HCT116 (cell line): ENCODE measurements around the gene F2RL3. TPM values are rescaled to one million over a fixed set of nuclear protein-coding genes. Genes with fewer than 3 reads are reported as not detected.

Experiments used
- ATAC-seq: fragments of 200-7000 bp; cut with Tn5 transposase; 2 replicates; pipeline ENCODE4 v1.9.1; 2020; ENCODE audit warnings: mild to moderate bottlenecking, moderate library complexity
- BruUV-seq: library from RNA; stranded (reverse); fragments of 400-500 nt; replicated peaks from 2 replicates; lab custom pipeline; 2021; lab: Mats Ljungman, UMichigan
- CTCF ChIA-PET: fragments of 300-600 bp; sonication (Branson Sonifier 250); formaldehyde crosslinking; loops from one replicate; lab custom pipeline; 2021; ENCODE audit warnings: antibody characterized with exemption; lab: Charles Lee
- POLR2A ChIA-PET: fragments of 300-600, 350-600 bp; sonication (Branson Sonifier 250); formaldehyde crosslinking; loops from one replicate; lab custom pipeline; 2021; ENCODE audit warnings: antibody characterized with exemption; lab: Charles Lee
- RAD21 ChIA-PET, 2 experiments: fragments of 300-600 bp; sonication (Branson Sonifier 250); formaldehyde crosslinking; loops; one replicate each; lab custom pipeline; 2023; ENCODE audit warnings: low total read pairs in 2 of 2; ENCODE audit not compliant: uncharacterized antibody in 2 of 2, unreplicated experiment in 2 of 2, low non-redundant PET in 1 of 2; lab: Charles Lee
- DNase-seq: peaks from one replicate; pipeline ENCODE4 v3.0.0-alpha.2; 2010; ENCODE audit warnings: low read depth, low spot score
- H2AFZ ChIP-seq: fragments of 200-600 bp; shearing (Covaris generic), sonication (generic); 2 replicates; pipeline ENCODE4 v1.6.1; 2017; ENCODE audit warnings: low read depth, mixed run types, mixed read lengths, antibody characterized with exemption, low read length; ENCODE audit not compliant: poor library complexity, severe bottlenecking
- H3K27ac ChIP-seq: 2 replicates; pipeline ENCODE4 v1.5.1; 2012; ENCODE audit warnings: low read depth, low read length
- H3K27me3 ChIP-seq: fragments of 200-600 bp; sonication (generic); 2 replicates; pipeline ENCODE4 v1.6.1; 2016; ENCODE audit warnings: mixed run types, low read length, mixed read lengths; ENCODE audit not compliant: insufficient read depth
- H3K36me3 ChIP-seq, 2 experiments: fragments of 200-500 bp in 1 of 2; fragments of 200-600 bp in 1 of 2; sonication (Bioruptor generic) in 1 of 2; sonication (generic) in 1 of 2; 2 replicates each; pipeline versions ENCODE4 v1.5.1 to v1.6.1; 2014 to 2016; ENCODE audit warnings: low read length in 2 of 2, inconsistent platforms in 1 of 2, mixed read lengths in 1 of 2, mixed run types in 1 of 2; ENCODE audit not compliant: insufficient read depth in 2 of 2, control insufficient read depth in 1 of 2
- H3K4me1 ChIP-seq, 2 experiments: fragments of 200-600 bp in 1 of 2; sonication (generic) in 1 of 2; 2 replicates each; pipeline versions ENCODE4 v1.5.1 to v1.6.1; 2012 to 2017; ENCODE audit warnings: low read length in 2 of 2, inconsistent platforms in 1 of 2, mild to moderate bottlenecking in 1 of 2, mixed read lengths in 1 of 2, mixed run types in 1 of 2, moderate library complexity in 1 of 2; ENCODE audit not compliant: insufficient read depth in 2 of 2, control insufficient read depth in 1 of 2
- H3K4me2 ChIP-seq: fragments of 200-600 bp; sonication (generic); 2 replicates; pipeline ENCODE4 v1.6.1; 2017; ENCODE audit warnings: mixed run types, low read length, mixed read lengths
- H3K4me3 ChIP-seq, 2 experiments: fragments of 200-600 bp in 1 of 2; sonication (generic) in 1 of 2; replicated peaks in 1 of 2; 2 replicates each; pipeline ENCODE4 v1.5.1; 2011 to 2016; ENCODE audit warnings: low read length in 2 of 2, control low read depth in 1 of 2, low read depth in 1 of 2, mild to moderate bottlenecking in 1 of 2, mixed read lengths in 1 of 2, mixed run types in 1 of 2
- H3K79me2 ChIP-seq: fragments of 200-600 bp; sonication (generic); 2 replicates; pipeline ENCODE4 v1.6.1; 2017; ENCODE audit warnings: mild to moderate bottlenecking, mixed run types, low read length, moderate library complexity, mixed read lengths; ENCODE audit not compliant: insufficient read depth
- H3K9ac ChIP-seq: fragments of 200-600 bp; sonication (generic); 2 replicates; pipeline ENCODE4 v1.6.1; 2016; ENCODE audit warnings: low read length, mixed read lengths
- H3K9me2 ChIP-seq: fragments of 200-600 bp; sonication (generic), shearing (Covaris generic); 2 replicates; pipeline ENCODE4 v1.6.1; 2017; ENCODE audit warnings: mixed run types, mild to moderate bottlenecking, moderate library complexity; ENCODE audit not compliant: insufficient read depth
- H3K9me3 ChIP-seq, 2 experiments: fragments of 200-500 bp in 1 of 2; fragments of 200-600 bp in 1 of 2; sonication (Bioruptor generic) in 1 of 2; sonication (generic) in 1 of 2; 2 replicates each; pipeline ENCODE4 v1.6.1; 2014 to 2017; ENCODE audit warnings: low read length in 2 of 2, mixed read lengths in 2 of 2, inconsistent platforms in 1 of 2, low read depth in 1 of 2, mild to moderate bottlenecking in 1 of 2, mixed run types in 1 of 2, moderate library complexity in 1 of 2; ENCODE audit not compliant: control insufficient read depth in 1 of 2, insufficient read depth in 1 of 2
- H4K20me1 ChIP-seq: fragments of 200-600 bp; sonication (generic), shearing (Covaris generic); 2 replicates; pipeline ENCODE4 v1.6.1; 2017; ENCODE audit warnings: mixed run types, mild to moderate bottlenecking, moderate library complexity; ENCODE audit not compliant: insufficient read depth
- ATF3 ChIP-seq: IDR thresholded peaks from 2 replicates; pipeline ENCODE4 v1.6.1; 2012
- CBX3 ChIP-seq: IDR thresholded peaks from 2 replicates; pipeline ENCODE4 v1.6.1; 2012; ENCODE audit warnings: low read depth
- CTCF ChIP-seq, 3 experiments: fragments of 200-600 bp in 1 of 3; sonication (generic) in 1 of 3; IDR thresholded peaks in 2 of 3; conservative IDR thresholded peaks in 1 of 3; 2 replicates each; pipeline ENCODE4 v1.5.1; 2012 to 2017; ENCODE audit warnings: low read depth in 2 of 3, low read length in 2 of 3, antibody characterized with exemption in 1 of 3, borderline replicate concordance in 1 of 3, control low read depth in 1 of 3, mild to moderate bottlenecking in 1 of 3, mixed read lengths in 1 of 3, mixed run types in 1 of 3, moderate library complexity in 1 of 3; ENCODE audit not compliant: insufficient read depth in 1 of 3
- EGR1 ChIP-seq: IDR thresholded peaks from 2 replicates; pipeline ENCODE4 v1.6.1; 2012; ENCODE audit warnings: low read depth
- ELF1 ChIP-seq: IDR thresholded peaks from 2 replicates; pipeline ENCODE4 v1.6.1; 2012; ENCODE audit warnings: low read depth, borderline replicate concordance
- EZH2 ChIP-seq: fragments of 200-600 bp; sonication (generic); IDR thresholded peaks from 2 replicates; pipeline ENCODE4 v1.6.1; 2017; ENCODE audit warnings: antibody characterized with exemption, mixed run types
- FOSL1 ChIP-seq: IDR thresholded peaks from 2 replicates; pipeline ENCODE4 v1.6.1; 2012; ENCODE audit warnings: low read depth
- JUND ChIP-seq: IDR thresholded peaks from 2 replicates; pipeline ENCODE4 v1.6.1; 2012
- POLR2A ChIP-seq: IDR thresholded peaks from 2 replicates; pipeline ENCODE4 v1.7.0; 2011; ENCODE audit warnings: borderline replicate concordance; ENCODE audit not compliant: insufficient read depth, insufficient read length; ENCODE audit errors: extremely low read depth
- POLR2AphosphoS5 ChIP-seq: IDR thresholded peaks from 2 replicates; pipeline ENCODE4 v1.6.1; 2011; ENCODE audit warnings: mild to moderate bottlenecking, low read depth, low read length, moderate library complexity
- RAD21 ChIP-seq: IDR thresholded peaks from 2 replicates; pipeline ENCODE4 v1.6.1; 2012; ENCODE audit warnings: low read depth, mild to moderate bottlenecking
- REST ChIP-seq: IDR thresholded peaks from 2 replicates; pipeline ENCODE4 v1.6.1; 2012; ENCODE audit warnings: low read depth
- SP1 ChIP-seq: IDR thresholded peaks from 2 replicates; pipeline ENCODE4 v1.6.1; 2012; ENCODE audit warnings: low read depth
- SRF ChIP-seq: IDR thresholded peaks from 2 replicates; pipeline ENCODE4 v1.6.1; 2012; ENCODE audit warnings: low read depth
- TCF7L2 ChIP-seq: IDR thresholded peaks from 2 replicates; pipeline ENCODE4 v1.7.0; 2011; ENCODE audit warnings: borderline replicate concordance, inconsistent platforms; ENCODE audit not compliant: insufficient read depth, insufficient read length; ENCODE audit errors: extremely low read depth
- YY1 ChIP-seq: IDR thresholded peaks from 2 replicates; pipeline ENCODE4 v1.6.1; 2011; ENCODE audit warnings: low read length, low read depth, moderate library complexity, mild to moderate bottlenecking; ENCODE audit not compliant: insufficient replicate concordance; ENCODE audit errors: extremely low read depth
- ZBTB33 ChIP-seq: IDR thresholded peaks from 2 replicates; pipeline ENCODE4 v1.6.1; 2011; ENCODE audit warnings: mild to moderate bottlenecking, low read length, moderate library complexity; ENCODE audit not compliant: insufficient replicate concordance; ENCODE audit errors: extremely low read depth
- ZFX ChIP-seq: fragments of 450-650 bp; IDR thresholded peaks from 2 replicates; pipeline ENCODE4 v1.6.1; 2017
- ZNF274 ChIP-seq: fragments of 200-500 bp; sonication (Bioruptor generic); IDR thresholded peaks from 2 replicates; pipeline ENCODE4 v1.6.1; 2014; ENCODE audit warnings: mild to moderate bottlenecking, low read depth, low read length, inconsistent platforms
- intact Hi-C: fragments of 100-400 bp; cut with micrococcal nuclease; formaldehyde crosslinking; loops from 2 replicates; pipeline ENCODE4 v1.10.0; 2022
- total RNA-seq: library from RNA; stranded (reverse); gene quantifications from one replicate; pipeline ENCODE4 v1.2.1, GENCODE V29; 2021; ENCODE audit not compliant: unreplicated experiment

The F2RL3 gene
- total RNA-seq, 1 experiment from 2014 or later: 0.10 TPM

- ChIA-PET POLR2A (no interaction called here), CTCF (no interaction called here), RAD21 (interaction anchor here in 1 of 2 experiments (0.7 kb wide), 1 partner anchor 144 kb away, joined by 6 read pairs; no protein-coding TSS in a partner anchor)
- no peak for ATAC-seq
- H2AFZ ChIP-seq: no peak overlapping the region
- H3K4me1 ChIP-seq: no peaks in the 10 kb centered on the region
- H3K79me2 ChIP-seq: no peaks in the 10 kb centered on the region
- TF ChIP-seq ATF3 (no peak), SP1 (no peak), REST (no peak), ZBTB33 (no peak), CBX3 (no peak), ZFX (no peak), ZNF274 (no peak), RAD21 (no peak), FOSL1 (no peak), POLR2A (no peak), TCF7L2 (no peak), EZH2 (no peak), CTCF (IDR thresholded peaks at IDR 0.05 in 2 of 3, conservative IDR thresholded peaks at IDR 0.05 in 1 of 3; ENCODE audit: borderline replicate concordance in 1 of 3, insufficient read depth in 1 of 3, low read depth in 2 of 3, low read length in 2 of 3) (no peak), SRF (no peak), POLR2AphosphoS5 (no peak), JUND (no peak), YY1 (no peak), ELF1 (no peak), EGR1 (no peak)
- H3K9me2 ChIP-seq: no peaks in the 10 kb centered on the region
- DNase-seq: no peak
- intact Hi-C loops: no loop called here
- no peaks in the 10 kb centered on the region for H3K36me3 ChIP-seq
- peaks cover 5 to 8% of the 10 kb centered on the region in 2 experiments; a peak in 2 of 4 replicates for H3K9me3 ChIP-seq
- no peaks in the 10 kb centered on the region for H4K20me1 ChIP-seq
- BruUV-seq: no TSS peak
- H3K27me3 ChIP-seq: no peaks in the 10 kb centered on the region
- no peak overlapping the region for H3K9ac ChIP-seq
- no peak overlapping the region for H3K4me2 ChIP-seq
- H3K4me3 ChIP-seq: no peak overlapping the region
- H3K27ac ChIP-seq: no peak overlapping the region
Measured at GRCh38 chr19:16886305-16886880, 2.4 kb upstream of the F2RL3 start.
